HFFc6 (cell line): ENCODE data around the gene PACSIN3. TPM values are rescaled to one million over a fixed set of nuclear protein-coding genes. Genes with fewer than 3 reads are reported as not detected.

Experiments used
- DNase-seq: peaks from one replicate; pipeline ENCODE4 v3.0.0-alpha.2; 2018
- H3K27ac Mint-ChIP-seq: 2 replicates; pipeline ENCODE4 v1.8.0; 2020; ENCODE audit warnings: mild to moderate bottlenecking, mixed read lengths
- H3K27me3 Mint-ChIP-seq: 2 replicates; pipeline ENCODE4 v1.8.0; 2021; ENCODE audit warnings: mild to moderate bottlenecking, moderate library complexity, mixed read lengths; ENCODE audit not compliant: insufficient read depth
- H3K36me3 Mint-ChIP-seq: 2 replicates; pipeline ENCODE4 v1.8.0; 2021; ENCODE audit warnings: low read depth, mixed read lengths
- H3K4me1 Mint-ChIP-seq: 2 replicates; pipeline ENCODE4 v1.8.0; 2020; ENCODE audit warnings: low read depth, mixed read lengths
- H3K4me3 Mint-ChIP-seq: 2 replicates; pipeline ENCODE4 v1.8.0; 2020; ENCODE audit warnings: mild to moderate bottlenecking, moderate library complexity, mixed read lengths
- H3K9me3 Mint-ChIP-seq: 2 replicates; pipeline ENCODE4 v1.8.0; 2020; ENCODE audit warnings: mild to moderate bottlenecking, mixed read lengths
- CTCF ChIP-seq: fragments of 200-600 bp; sonication (generic); IDR thresholded peaks from 2 replicates; pipeline ENCODE4 v1.5.0; 2021; ENCODE audit warnings: antibody characterized with exemption, mild to moderate bottlenecking
- microRNA-seq: library from miRNA; unstranded; fragments of <30 nt; microRNA quantifications from one replicate; pipeline ENCODE4, GENCODE V29; 2019
- total RNA-seq, 6 experiments: library from RNA; stranded (reverse); fragmentation: NEBNext Ultra II Directional; extraction: Animal tissue kit (Norgen Biotek cat#: 25700); gene quantifications; 2 replicates in 1 of 6; 3 replicates in 5 of 6; pipeline ENCODE4 v1.2.3, GENCODE V29; 2021

The PACSIN3 gene
- total RNA-seq, 6 experiments from 2014 or later: 10.3 to 30.9 (median 22.1) TPM

DNA sequence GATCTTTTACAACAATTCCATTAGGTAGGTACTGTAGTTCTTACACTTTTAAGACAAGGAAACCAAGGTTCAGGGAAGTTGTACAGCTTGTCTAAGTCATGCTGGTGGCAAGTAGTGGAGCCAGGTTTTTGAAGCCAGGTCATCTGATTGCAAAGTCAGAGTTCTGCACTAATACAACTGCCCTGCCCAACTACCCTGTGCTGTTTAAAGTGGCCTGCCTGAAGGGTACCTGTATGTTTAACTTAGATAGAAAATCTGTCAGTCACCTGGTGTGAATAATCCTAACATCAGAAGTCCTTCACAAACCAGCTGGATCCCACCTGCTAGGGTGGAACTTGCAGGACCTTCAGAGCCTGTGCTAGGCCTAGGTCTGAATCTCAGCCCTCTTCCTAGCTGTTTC, 53.7 kb downstream of the PACSIN3 start:
- DNase-seq: no peak
- no peak overlapping the region for H3K4me3 Mint-ChIP-seq
- H3K9me3 Mint-ChIP-seq: no peaks in the 10 kb centered on the region
- no peaks in the 10 kb centered on the region for H3K27me3 Mint-ChIP-seq
- no peaks in the 10 kb centered on the region for H3K4me1 Mint-ChIP-seq
- H3K27ac Mint-ChIP-seq: no peak overlapping the region
- no peak for TF ChIP-seq CTCF
- peaks cover 2% of the 10 kb centered on the region for H3K36me3 Mint-ChIP-seq

DNA sequence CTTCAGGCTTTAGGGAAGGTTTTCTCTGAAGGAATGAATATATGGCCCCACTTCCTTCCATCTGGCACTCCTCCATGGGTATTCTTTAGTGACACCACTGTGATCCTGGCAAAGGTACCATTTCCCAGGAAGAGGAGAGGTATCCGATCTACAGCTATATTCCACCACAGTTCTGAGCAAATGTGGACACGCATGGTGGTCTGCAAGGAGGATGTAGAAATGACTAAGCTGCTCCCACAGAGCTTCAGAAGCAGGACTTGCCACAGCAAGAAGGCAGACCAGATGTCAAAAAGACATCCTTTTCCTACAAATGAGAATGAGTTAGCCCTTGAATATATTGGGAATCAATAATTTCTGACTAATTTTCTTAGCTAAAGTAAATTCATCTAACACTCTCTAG, 55.1 kb downstream of the PACSIN3 start:
- H3K27me3 Mint-ChIP-seq: no peaks in the 10 kb centered on the region
- no peaks in the 10 kb centered on the region for H3K4me1 Mint-ChIP-seq
- H3K36me3 Mint-ChIP-seq: no peaks in the 10 kb centered on the region
- no peak for TF ChIP-seq CTCF
- H3K9me3 Mint-ChIP-seq: no peaks in the 10 kb centered on the region
- no peak for DNase-seq
- no peak overlapping the region for H3K4me3 Mint-ChIP-seq
- H3K27ac Mint-ChIP-seq: no peak overlapping the region

DNA sequence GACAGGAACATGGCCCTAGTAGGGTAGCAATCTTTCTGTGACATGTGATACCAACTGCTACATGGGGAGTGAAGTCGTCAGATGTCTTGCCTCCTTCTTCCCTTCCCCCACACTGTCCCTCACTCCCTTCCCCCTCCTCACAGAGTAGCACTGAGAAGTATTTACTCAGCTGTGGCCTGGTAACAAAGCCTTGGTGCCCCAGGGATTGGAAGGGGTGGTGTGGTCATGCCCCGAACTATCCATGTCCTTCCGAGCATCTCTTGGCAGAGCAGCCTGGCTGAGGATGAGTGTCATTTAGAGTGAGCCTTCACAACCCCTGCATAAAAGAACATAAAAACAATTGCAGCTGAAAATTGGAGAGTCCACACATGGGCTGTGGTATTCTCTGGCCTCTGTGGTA, 55.7 kb downstream of the PACSIN3 start:
- Mint-ChIP-seq H3K4me3 (no peak overlapping the region), H3K36me3 (no peaks in the 10 kb centered on the region), H3K9me3 (no peaks in the 10 kb centered on the region), H3K27me3 (no peaks in the 10 kb centered on the region), H3K27ac (no peak overlapping the region), H3K4me1 (no peaks in the 10 kb centered on the region)
- no peak for TF ChIP-seq CTCF
- no peak for DNase-seq

Small RNA genes lying within 50 kb of the gene (microRNA-seq; reads per million reads assigned to microRNA genes)
- not detected for gene MIR6745

Other genes starting within 250 kb of the PACSIN3 start
- gene CSTPP1, start 249.7 kb downstream of the PACSIN3 start, total RNA-seq: 10 to 100 TPM; 19.4 to 29.2 (median 27.1) TPM
- 10 to 100 TPM; 58.2 to 64.0 (median 61.1) TPM for gene ARFGAP2, start 9.6 kb downstream of the PACSIN3 start, total RNA-seq
- gene DDB2, start 28.5 kb upstream of the PACSIN3 start, total RNA-seq: 10 to 100 TPM; 23.6 to 38.7 (median 33.7) TPM
- 10 to 100 TPM; 33.4 to 37.4 (median 36.1) TPM for gene ACP2, start 62.4 kb upstream of the PACSIN3 start, total RNA-seq
- 10 to 100 TPM in 2 of 6 experiments, 1 to 10 TPM in 4; 5.4 to 11.2 (median 9.2) TPM for gene NR1H3, start 71.6 kb upstream of the PACSIN3 start, total RNA-seq
- gene MADD, start 83.7 kb upstream of the PACSIN3 start, total RNA-seq: 10 to 100 TPM; 22.4 to 30.5 (median 25.2) TPM
- not detected for gene MYBPC3, start 166.3 kb upstream of the PACSIN3 start, total RNA-seq
- gene SPI1, start 192.1 kb upstream of the PACSIN3 start, total RNA-seq: not detected
- 100 to 1,000 TPM in 2 of 6 experiments, 10 to 100 TPM in 4; 78.2 to 126 (median 86.4) TPM for gene SLC39A13, start 222.2 kb upstream of the PACSIN3 start, total RNA-seq
- 100 to 1,000 TPM; 161 to 238 (median 220) TPM for gene PSMC3, start 240.0 kb upstream of the PACSIN3 start, total RNA-seq